Measurements from ENCODE around the gene BCDIN3D. TPM values are rescaled to one million over a fixed set of nuclear protein-coding genes. Genes with fewer than 3 reads are reported as not detected.

BCDIN3D gene
- total and polyA plus RNA-seq, 9 of the 15 experiments (the other 6 are each of a cell fraction or from before 2014, with no cell fraction given) = 3.7 to 6.9 (median 5.6) TPM

DNA sequence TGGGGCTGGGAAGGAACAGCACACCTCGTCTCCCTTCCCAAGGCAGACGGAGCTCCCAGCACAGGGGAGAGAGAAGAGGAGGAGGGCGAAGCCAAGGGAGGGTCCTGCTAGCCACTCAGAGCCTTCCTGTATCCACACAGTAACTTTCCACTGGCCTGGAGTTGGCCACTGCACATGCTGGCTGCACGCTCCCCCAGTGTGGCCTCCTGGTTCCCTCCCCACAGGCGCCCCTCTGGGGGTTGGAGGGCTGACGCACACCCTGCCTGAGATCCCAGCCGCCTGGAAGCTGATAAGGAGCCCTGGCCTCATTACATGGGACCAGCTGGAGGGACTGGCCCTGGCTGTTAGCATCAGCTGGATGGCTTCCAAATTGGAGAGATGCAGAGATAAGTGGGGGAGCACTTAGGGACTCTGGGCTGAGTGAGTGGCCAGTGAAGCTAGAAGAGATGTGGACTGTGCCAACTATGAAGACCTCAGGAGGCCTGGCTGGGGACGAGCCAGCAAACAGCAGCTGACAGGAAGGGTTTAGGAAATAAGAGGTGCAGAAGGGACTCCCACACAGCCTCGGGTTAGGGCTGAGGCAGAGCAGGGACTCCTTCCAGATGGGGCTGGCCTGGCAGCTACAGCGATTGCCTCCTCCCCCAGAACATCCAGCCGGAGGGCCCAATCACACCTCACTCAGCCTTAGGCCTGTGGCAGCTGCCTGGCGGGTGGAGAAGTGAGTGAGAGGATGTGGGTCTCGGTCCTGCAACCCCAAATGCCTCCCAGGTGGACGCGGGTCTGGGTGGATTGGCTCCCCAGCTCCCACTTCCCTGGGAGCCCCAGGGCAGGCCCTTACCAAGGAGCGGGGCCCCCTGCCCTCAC lies 26.3 kb upstream of the BCDIN3D start (continued):
- TF ChIP-seq SIN3B (IDR thresholded peaks at IDR 0.05; ENCODE audit: low read depth) (no peak), POLR3A (IDR thresholded peaks at IDR 0.05; ENCODE audit: borderline replicate concordance, extremely low read depth, insufficient read depth, insufficient read length) (no peak), TAF1 (IDR thresholded peaks at IDR 0.05; ENCODE audit: control insufficient read depth, extremely low read depth, insufficient read depth, low read length, severe bottlenecking) (peak; percentile 20), SRSF1 (IDR thresholded peaks at IDR 0.05; ENCODE audit: low read depth, low read length) (no peak), HBP1 (CRISPR knock-in tag; IDR thresholded peaks at IDR 0.05) (no peak), ZNF354B (CRISPR knock-in tag; IDR thresholded peaks at IDR 0.05) (no peak), MED1 (CRISPR knock-in tag; IDR thresholded peaks at IDR 0.05; ENCODE audit: borderline replicate concordance) (no peak), PTTG1 (tag; IDR thresholded peaks at IDR 0.05; ENCODE audit: low read depth) (no peak), ZNF707 (CRISPR knock-in tag; conservative IDR thresholded peaks at IDR 0.05) (no peak), PRPF4 (IDR thresholded peaks at IDR 0.05; ENCODE audit: insufficient read depth, low read depth, low read length, poor library complexity, severe bottlenecking) (no peak), TAF7 (tag; IDR thresholded peaks at IDR 0.05) (no peak), MCM3 (IDR thresholded peaks at IDR 0.05) (no peak), GTF2F1 (IDR thresholded peaks at IDR 0.05; ENCODE audit: low read depth, low read length) (no peak), ATF3 (IDR thresholded peaks at IDR 0.05) (peak; percentile 93), ATF3 (CRISPR knock-in tag; conservative IDR thresholded peaks at IDR 0.05) (peak; percentile 92), GATAD2B (IDR thresholded peaks at IDR 0.05; ENCODE audit: borderline replicate concordance) (peak; percentile 99), ZKSCAN3 (CRISPR knock-in tag; IDR thresholded peaks at IDR 0.05) (no peak), JUNB (CRISPR knock-in tag; conservative IDR thresholded peaks at IDR 0.05) (0 out of 2 replicates have a peak, but pooled peaks have one; percentile 40), MIER1 (IDR thresholded peaks at IDR 0.05; ENCODE audit: low read depth) (no peak), CBX3 (IDR thresholded peaks at IDR 0.05; ENCODE audit: borderline replicate concordance in 1 of 2, low read length in 2 of 2) (peak in 1 of 2 experiments; percentile 79; a peak in 1 of 3 replicates), HEY1 (CRISPR knock-in tag; IDR thresholded peaks at IDR 0.05; ENCODE audit: borderline replicate concordance) (peak; percentile 83; the same call in 1 of the 2 replicates), HCFC1 (IDR thresholded peaks at IDR 0.05; ENCODE audit: low read depth, low read length) (peak; percentile 20; the same call in 1 of the 2 replicates), ZNF146 (CRISPR knock-in tag; IDR thresholded peaks at IDR 0.05; ENCODE audit: unreplicated experiment) (no peak), POU5F1 (IDR thresholded peaks at IDR 0.05; ENCODE audit: borderline replicate concordance, low read depth, low read length, partially characterized antibody) (no peak), EWSR1 (IDR thresholded peaks at IDR 0.05; ENCODE audit: borderline replicate concordance, low read depth, partially characterized antibody) (no peak)
- TF ChIP-seq, protein P1, sequence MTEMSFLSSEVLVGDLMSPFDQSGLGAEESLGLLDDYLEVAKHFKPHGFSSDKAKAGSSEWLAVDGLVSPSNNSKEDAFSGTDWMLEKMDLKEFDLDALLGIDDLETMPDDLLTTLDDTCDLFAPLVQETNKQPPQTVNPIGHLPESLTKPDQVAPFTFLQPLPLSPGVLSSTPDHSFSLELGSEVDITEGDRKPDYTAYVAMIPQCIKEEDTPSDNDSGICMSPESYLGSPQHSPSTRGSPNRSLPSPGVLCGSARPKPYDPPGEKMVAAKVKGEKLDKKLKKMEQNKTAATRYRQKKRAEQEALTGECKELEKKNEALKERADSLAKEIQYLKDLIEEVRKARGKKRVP (CRISPR knock-in tag; IDR thresholded peaks at IDR 0.05) = peak; percentile 51; the same call in 1 of the 2 replicates
